ENCODE data around the gene SLC16A11. TPM values are rescaled to one million over a fixed set of nuclear protein-coding genes. Genes with fewer than 3 reads are reported as not detected.

The SLC16A11 gene
- total and polyA plus RNA-seq, 9 of the 15 experiments (the other 6 are each of a cell fraction or from before 2014, with no cell fraction given), result not detected

- no peak for TF ChIP-seq E2F5 (CRISPR knock-in tag; IDR thresholded peaks at IDR 0.05)
- no peak for TF ChIP-seq ZFP1 (CRISPR knock-in tag; IDR thresholded peaks at IDR 0.05)
- TF ChIP-seq SMARCC2 (IDR thresholded peaks at IDR 0.05; ENCODE audit: low read depth), result no peak
- no peak for TF ChIP-seq BRF1 (IDR thresholded peaks at IDR 0.05; ENCODE audit: borderline replicate concordance, extremely low read depth, insufficient read length)
- no peak for TF ChIP-seq THRA (IDR thresholded peaks at IDR 0.05)
- no peak for TF ChIP-seq KAT7 (CRISPR knock-in tag; IDR thresholded peaks at IDR 0.05; ENCODE audit: borderline replicate concordance)
- no peak; the same call in 1 of the 2 replicates for TF ChIP-seq ATF1 (CRISPR knock-in tag; IDR thresholded peaks at IDR 0.05)
- peak; percentile 59 for TF ChIP-seq ATF1 (tag; IDR thresholded peaks at IDR 0.05)
- TF ChIP-seq HNRNPH1 (optimal IDR thresholded peaks at IDR 0.05; ENCODE audit: low read depth, low read length), result no peak
- peak; percentile 51; the same call in 1 of the 2 replicates for TF ChIP-seq JUND (IDR thresholded peaks at IDR 0.05; ENCODE audit: borderline replicate concordance, low read depth, low read length)
- TF ChIP-seq JUND (tag; IDR thresholded peaks at IDR 0.05; ENCODE audit: borderline replicate concordance, low read depth, low read length), result peak; percentile 39; the same call in 1 of the 3 replicates
- TF ChIP-seq ZFPM2 (CRISPR knock-in tag; IDR thresholded peaks at IDR 0.05), result no peak
- TF ChIP-seq GATAD2A (IDR thresholded peaks at IDR 0.05), result no peak
- no peak for TF ChIP-seq ZNF407 (IDR thresholded peaks at IDR 0.05; ENCODE audit: low read depth)
- TF ChIP-seq ZNF146 (CRISPR knock-in tag; IDR thresholded peaks at IDR 0.05; ENCODE audit: unreplicated experiment), result no peak
- no peak for TF ChIP-seq ESRRA (IDR thresholded peaks at IDR 0.05; ENCODE audit: borderline replicate concordance, low read depth)
- no peak for TF ChIP-seq MCM7 (IDR thresholded peaks at IDR 0.05)
- TF ChIP-seq ZNF324 (CRISPR knock-in tag; IDR thresholded peaks at IDR 0.05), result no peak
- peak; percentile 27; the same call in 1 of the 2 replicates for TF ChIP-seq CREB1 (IDR thresholded peaks at IDR 0.05)
- TF ChIP-seq CREB1 (CRISPR knock-in tag; IDR thresholded peaks at IDR 0.05), result 0 out of 2 replicates have a peak, but pooled peaks have one; percentile 18
These were observed 20.1 kb downstream of the SLC16A11 start (continued) for GRCh38 chr17:7023576-7024401.
